IPS-18c (cell line): ENCODE data around the gene SORCS2.

Experiments
- H3K4me3 ChIP-seq: 2 replicates; pipeline ENCODE4 v1.7.0; 2013; ENCODE audit warnings: low read depth, mild to moderate bottlenecking, low read length, moderate library complexity; ENCODE audit not compliant: insufficient read depth
- H3K9me3 ChIP-seq: one replicate; pipeline ENCODE4 v1.6.1; 2013; ENCODE audit warnings: mild to moderate bottlenecking, low read length, moderate library complexity; ENCODE audit not compliant: control insufficient read depth, insufficient read depth

SORCS2 gene

DNA sequence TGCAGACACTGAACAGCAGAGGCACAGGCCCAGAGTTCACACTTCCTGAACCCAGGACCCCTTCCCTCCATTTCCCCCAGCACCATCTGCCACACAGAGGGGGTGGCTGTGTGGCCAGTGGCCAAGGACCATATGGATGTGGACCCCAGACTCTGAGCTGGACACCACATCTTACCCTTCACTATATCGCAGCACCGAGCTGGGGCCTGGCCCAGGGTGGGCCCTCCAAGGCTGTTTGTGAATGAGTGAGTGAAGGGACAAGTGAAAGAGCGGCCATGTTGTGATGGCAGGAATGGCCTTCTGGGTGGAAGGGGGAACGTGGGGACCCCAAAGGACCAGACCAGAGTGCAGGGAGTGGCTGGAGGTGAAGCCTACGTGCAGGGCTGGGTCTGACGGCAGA, 498.7 kb downstream of the SORCS2 start:
- Histone ChIP-seq H3K4me3 (no peak overlapping the region), H3K9me3 (no peaks in the 10 kb centered on the region)

DNA sequence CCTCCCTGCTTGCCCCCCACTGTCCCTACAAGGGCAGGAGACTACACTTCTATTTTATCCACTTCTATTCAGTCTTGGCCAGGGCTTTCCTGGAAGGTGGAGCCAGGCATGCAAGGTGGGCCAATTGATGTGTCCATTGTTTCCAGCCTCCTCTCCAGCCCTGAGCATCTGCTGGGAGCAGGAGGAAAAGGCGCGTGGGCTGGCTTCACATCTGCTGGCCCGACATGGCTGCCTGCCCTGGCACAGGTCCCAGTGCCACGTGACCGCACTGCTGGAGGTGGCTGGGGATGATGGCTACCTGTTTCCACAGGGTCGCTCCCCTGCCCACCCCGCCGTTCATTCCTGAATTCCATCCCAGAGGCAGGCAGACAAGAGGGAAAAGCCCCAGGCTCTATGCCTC, 499.6 kb downstream of the SORCS2 start:
- Histone ChIP-seq H3K9me3 (no peaks in the 10 kb centered on the region), H3K4me3 (no peak overlapping the region)

DNA sequence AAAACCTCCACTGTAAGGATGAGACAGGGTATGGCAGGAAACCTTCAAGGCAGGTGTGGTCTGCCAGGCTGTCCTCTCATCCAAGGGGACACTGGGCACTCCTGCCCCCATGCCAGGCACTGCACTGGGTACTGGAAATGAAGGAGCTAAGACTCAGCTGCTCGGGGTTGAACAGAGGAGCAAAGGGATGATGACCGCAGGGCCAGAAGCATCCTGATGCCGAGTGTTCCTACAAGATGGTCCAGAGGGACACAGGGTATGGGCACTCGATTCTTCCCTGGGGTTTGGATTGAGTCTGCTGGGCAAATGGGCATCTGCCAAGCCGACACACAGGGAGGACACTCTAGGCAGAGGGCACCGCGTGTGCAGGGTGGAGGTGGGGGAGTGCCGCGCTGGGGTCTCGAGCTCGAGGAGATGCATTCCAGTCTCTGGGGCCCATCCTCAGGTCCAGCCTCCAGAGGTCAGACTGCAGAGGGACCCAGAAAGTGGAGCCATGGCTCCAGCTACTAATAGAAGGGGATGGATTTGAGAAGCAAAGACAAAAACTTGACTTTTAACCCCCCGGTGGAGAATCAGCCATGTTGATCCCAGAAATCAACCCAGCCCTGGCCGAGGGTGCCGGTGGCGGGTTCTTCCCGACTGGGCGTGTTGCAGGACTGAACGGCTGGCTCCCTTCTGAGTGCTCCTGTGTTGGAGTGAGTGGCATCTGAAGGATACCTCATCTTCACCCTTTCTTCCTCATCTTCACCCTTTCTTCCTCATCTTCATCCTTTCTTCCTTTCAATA, 500.3 kb downstream of the SORCS2 start:
- no peak overlapping the region for H3K4me3 ChIP-seq
- H3K9me3 ChIP-seq = no peaks in the 10 kb centered on the region

DNA sequence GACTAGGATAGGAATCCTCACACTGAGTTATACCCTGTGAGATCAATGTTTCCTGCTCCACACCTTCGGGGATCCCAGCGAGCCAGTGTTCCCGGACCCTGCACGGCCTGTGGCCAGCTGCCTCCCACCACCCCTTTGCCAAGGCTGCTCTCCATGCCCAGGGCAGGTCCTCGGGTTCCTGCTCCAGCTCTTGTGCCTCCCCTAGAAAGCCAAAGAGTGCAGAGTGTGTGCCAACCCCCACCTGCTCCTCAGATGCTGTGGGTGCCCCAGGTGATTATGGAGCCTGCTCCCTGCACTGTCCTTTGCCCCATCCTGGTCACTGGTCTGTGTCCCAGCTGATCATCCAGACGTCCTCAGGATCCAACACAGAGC, 500.9 kb downstream of the SORCS2 start:
- Histone ChIP-seq H3K4me3 (no peak overlapping the region), H3K9me3 (no peaks in the 10 kb centered on the region)

DNA sequence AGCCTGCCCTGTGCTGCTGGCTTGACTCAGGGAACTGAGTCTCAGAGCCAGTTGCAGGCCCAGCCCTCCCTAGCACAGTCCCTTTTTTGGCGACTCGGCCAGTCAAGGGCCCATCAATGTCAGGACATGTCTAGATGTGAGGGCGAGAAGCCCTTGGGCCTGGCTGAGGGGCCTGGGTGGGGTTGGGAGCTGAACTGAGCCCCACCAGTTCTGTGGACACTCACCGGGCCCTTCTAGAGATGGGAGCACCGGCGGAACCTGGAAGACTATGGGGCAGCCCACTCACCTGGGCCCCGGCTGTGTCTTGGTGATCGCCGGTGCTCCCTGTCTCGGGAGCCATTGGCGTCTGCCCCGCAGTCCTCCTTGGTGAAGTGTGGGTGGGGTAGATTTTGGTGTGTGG, 501.4 kb downstream of the SORCS2 start:
- H3K4me3 ChIP-seq = no peak overlapping the region
- no peaks in the 10 kb centered on the region for H3K9me3 ChIP-seq

DNA sequence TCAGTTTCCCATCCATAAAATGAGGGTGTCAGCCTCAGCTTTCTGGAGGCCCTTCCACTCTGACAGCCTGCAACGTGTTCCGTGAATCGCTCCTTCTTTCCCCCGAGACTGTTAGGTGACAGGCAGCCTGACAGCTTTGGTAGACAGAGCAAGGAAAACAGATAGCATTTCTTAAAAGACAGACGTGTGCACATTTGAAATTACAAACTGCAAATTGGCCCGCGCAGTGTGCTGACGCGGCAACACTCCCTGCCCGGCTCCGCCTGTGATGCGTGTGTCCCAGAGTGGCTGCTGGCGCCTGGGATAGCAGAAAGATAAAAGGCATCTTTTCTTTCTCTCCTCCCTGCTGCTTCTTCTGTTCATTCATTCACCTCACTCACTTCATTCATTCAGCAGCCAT, 502.0 kb downstream of the SORCS2 start:
- Histone ChIP-seq H3K9me3 (no peaks in the 10 kb centered on the region), H3K4me3 (no peak overlapping the region)

DNA sequence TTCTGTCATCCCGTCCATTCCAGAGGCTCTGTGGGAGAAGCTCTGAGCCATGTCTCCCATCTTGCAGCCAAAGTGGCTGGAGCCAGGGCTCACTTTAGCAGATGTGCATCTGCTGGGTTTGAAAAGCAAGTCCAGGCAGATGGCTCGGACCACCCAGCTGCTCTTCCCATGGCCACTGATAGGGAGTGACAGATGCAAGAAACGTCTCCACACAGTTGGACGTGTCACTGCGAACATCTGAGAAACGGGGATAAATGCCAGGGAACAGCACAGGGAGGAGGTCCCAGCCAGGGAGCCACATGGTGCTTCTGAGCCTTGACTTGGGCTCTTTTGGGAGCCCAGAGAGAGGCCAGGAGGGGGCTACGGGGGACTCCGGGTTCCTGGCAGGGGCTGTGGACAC, 505.0 kb downstream of the SORCS2 start:
- H3K9me3 ChIP-seq = no peaks in the 10 kb centered on the region
- no peak overlapping the region for H3K4me3 ChIP-seq

DNA sequence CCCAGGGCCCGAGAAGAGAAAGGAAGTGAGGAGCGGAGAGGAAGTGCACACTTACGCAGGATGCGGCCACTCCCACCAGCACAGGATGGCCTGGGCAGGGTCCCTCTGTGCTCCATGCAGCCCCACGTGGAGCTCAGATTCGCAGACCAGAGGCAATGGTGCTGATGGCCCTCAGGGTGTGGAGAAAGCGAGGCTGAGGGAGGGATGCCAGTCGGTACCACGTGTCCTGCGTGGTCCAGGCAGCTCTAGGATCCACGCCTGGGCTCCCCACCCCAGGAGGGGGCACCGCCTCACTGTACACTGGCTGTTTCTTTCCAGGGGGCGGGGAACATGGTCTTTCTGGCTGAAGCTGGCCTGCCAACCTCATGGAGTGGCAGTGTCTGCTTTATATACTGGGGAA, 505.5 kb downstream of the SORCS2 start:
- H3K4me3 ChIP-seq = no peak overlapping the region

DNA sequence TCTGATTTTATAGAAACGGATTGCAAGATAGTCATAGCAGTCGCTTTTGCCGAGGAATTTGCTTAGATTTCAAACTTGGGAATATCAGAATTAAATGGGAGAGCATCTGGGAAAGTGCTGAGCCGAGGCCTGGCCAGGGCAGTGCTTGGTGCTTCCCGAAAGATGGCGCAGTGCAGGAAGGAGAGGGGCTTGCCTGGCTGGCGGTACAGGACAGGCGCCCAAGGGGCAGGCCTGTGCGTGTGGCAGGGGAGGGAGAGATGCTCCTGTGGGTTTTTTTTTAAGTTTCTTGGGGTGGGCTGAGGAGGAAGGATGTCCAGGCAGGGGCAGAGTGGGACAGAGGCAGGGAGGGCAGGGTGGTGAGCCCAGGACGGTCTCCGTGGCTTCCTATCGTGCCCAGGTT, 506.2 kb downstream of the SORCS2 start:
- no peak overlapping the region for H3K4me3 ChIP-seq
- no peaks in the 10 kb centered on the region for H3K9me3 ChIP-seq

More for the DNA sequence above, 505.5 kb downstream of the SORCS2 start:
- H3K9me3 ChIP-seq = no peaks in the 10 kb centered on the region

DNA sequence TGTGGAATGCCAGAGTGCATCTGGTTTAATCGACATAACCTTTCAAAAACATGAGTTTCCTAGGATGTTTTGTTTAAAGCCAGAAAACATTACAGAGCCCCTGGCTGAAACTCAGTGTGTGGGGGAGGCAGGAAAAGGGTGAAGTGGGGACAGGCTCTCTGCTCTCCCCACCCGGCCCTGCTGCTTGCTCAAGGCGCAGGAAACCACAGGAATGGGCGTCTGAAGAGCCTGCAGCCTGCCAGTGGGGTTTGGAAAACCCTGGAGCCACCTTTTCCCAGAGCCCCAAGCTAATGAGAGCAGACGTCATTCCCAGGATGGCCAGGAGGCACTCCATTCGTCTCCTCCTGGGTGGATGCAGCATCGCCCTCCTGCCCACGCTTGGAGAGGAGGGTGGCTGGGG, 506.7 kb downstream of the SORCS2 start:
- Histone ChIP-seq H3K4me3 (no peak overlapping the region; the same call in 1 of the 2 replicates), H3K9me3 (no peaks in the 10 kb centered on the region)

DNA sequence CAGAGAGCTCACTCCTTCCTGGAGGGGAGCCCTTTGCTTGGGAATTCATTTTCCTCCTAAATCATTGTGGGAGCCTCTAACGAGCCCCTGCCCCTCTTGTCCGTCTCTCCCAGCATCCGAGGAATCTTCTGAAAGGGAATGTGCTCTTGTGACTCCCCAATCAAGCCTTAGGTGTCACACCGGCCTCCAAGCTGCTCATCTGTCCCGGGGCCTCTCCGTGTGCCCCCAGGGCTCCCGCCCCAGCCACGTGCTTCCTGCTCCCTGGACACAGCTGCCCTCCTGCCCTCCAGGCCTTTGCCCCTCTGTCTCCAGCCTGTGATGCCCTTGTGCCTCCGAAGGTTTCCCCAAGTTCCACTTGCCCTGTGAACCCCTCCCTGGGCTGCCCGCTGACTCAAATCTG, 507.5 kb downstream of the SORCS2 start:
- Histone ChIP-seq H3K9me3 (no peaks in the 10 kb centered on the region), H3K4me3 (no peak overlapping the region)

DNA sequence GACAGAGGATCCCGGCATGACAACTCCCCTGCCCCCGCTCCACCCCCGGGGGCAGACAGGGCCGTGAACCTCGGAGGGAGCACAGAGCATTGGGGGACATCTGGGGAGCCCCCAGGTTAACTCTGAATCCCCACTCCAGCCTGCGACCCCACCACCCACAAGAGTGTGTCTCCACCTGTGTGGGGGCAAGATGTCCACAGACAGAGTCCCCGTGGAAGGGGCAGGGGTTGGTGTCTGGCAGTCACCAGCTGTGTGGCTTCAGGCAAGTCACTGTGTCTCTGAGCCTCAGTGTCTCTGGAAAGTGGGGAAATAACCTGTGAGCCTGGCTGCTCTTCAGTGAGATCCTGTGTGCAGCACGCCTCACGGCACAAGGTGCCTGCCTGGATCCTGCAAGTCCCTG, 508.3 kb downstream of the SORCS2 start:
- H3K4me3 ChIP-seq = no peak overlapping the region
- no peaks in the 10 kb centered on the region for H3K9me3 ChIP-seq

DNA sequence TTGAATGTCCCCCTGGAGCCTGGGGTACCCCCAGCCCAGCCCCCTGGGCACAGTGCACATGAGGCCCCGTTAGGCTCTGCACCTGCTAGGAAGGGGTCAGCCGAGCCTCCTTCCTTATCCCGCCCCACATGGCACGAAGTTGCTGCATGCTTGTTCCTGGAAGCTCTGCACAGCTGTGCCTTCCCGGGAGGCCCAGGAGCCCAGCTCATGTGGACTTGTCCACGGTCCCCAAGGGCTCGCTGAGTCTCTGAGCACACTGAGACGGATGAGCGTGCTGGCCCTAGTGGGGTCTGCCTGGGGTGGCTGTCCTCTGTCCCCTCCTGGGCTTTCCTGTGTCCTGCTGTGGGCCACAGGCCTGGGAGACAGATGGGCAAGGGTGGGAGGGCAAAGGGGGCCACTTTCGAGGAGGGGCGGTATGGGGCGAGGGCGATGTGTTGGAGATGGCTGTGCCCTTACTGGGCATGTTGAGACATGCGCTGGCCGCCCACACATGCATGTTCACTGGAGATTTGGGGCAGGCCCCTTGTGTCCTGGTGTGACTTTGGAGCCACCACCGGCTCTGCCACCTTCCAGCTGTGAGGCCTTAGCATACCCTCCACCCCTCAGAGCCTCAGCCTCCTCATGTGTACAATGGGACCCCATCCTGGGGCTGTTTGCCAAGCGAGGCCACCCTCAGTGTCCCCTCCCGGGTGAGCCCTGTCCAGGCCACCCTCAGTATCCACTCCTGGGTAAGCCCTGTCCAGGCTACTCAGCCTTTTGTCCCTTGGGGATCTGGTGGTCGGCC, 509.7 kb downstream of the SORCS2 start:
- Histone ChIP-seq H3K4me3 (no peak overlapping the region), H3K9me3 (no peaks in the 10 kb centered on the region)

DNA sequence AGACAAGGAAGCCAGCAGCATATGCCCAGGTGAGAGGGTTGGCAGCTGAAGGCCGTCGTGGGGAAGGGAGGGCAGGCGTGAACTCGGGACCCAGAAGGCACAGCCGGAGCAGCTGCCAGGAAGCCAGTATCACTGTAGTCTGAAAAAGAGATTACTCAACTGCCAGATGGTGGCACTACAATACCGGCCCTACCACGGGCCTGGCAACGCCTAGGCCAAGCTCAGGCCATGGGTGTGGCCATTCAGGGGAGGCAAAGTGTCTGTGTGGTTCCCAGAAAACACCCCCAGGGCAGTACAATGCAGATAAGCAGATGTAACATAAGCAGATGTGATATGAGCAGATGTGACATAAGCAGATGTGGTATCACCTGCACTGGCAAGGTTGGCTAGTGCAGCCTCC, 511.4 kb downstream of the SORCS2 start:
- H3K4me3 ChIP-seq = no peak overlapping the region
- no peaks in the 10 kb centered on the region for H3K9me3 ChIP-seq

DNA sequence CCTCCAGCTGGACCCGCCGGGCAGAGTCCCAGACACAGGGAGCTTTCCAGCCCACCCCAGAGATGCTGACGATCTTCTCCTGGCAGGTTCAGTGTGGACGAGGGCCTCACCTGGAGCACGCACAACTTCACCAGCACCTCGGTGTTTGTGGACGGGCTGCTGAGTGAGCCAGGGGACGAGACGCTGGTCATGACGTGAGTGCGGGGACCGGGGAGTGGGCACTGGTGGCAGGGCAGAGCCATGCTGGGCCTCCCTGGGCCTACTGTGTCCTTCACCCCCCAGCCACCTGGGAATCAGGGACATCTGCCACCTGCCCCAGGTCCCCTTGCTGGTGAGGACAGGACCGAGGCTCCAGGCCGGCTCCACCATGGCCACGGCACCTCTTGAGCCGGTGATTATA, 511.8 kb downstream of the SORCS2 start:
- H3K9me3 ChIP-seq = no peaks in the 10 kb centered on the region
- H3K4me3 ChIP-seq = no peak overlapping the region

DNA sequence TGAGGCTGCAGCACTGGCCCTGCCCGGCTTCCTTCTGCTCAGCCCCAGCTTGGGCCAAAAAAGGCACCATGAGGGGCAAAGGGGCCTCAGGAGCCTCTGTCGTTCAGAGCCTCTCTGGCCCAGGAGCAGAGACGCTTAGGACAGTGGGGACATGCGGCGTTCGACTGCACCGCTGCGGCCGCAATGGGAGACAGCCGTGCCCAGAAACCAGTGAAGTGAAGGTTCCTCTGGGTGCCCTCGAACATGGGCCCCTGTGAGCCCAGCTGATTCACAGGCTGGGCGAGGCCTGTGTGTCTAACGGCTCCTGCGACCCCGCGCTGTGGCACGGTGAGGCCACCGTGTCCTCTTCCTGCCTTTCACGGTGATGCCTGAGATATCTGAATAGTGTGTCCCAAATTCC, 512.3 kb downstream of the SORCS2 start:
- Histone ChIP-seq H3K4me3 (no peak overlapping the region), H3K9me3 (no peaks in the 10 kb centered on the region)

DNA sequence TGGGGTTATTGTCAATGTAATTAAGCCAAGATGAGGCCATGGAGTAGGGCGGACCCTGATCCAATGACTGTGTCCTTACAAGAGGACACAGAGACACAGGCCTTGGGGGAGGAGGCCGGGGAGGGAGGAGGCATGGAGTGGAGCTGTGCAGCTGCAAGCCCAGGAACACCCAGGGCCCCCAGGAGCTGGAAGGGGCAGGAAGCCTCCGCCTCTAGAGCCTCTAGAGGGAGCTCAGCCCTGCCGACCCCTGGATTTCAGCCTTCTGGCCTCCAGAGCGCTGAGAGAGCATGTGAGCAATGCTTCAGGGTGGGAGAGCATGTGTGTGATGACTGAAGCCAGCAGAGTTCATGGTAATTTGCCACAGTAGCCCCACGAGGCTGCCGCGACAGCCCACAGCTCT, 512.7 kb downstream of the SORCS2 start:
- Histone ChIP-seq H3K9me3 (no peaks in the 10 kb centered on the region), H3K4me3 (no peak overlapping the region)

DNA sequence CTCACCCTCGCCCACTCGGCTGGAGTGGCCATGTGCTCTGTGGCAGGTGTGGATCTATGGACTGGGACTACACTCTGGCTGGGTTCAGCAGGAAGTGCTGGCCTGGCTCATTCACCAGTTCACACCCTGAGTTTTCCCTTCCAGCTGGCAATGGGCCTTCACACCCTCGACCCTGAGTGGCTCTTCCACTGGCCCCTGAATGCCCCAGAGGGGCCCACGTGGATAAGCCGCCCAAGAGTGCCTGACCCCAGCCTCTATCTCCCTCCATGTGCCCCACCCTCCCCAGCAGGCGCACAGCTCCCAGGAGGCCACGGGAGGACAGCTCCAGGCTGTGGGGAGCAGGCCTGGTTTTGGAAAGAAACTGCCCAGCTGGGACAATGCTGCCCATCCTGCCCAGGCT, 513.3 kb downstream of the SORCS2 start:
- H3K9me3 ChIP-seq = no peaks in the 10 kb centered on the region

More for the DNA sequence above, 513.3 kb downstream of the SORCS2 start:
- H3K4me3 ChIP-seq = no peak overlapping the region
